OCI-LY7 (cell line): ENCODE measurements around the gene SNIP1. TPM values are rescaled to one million over a fixed set of nuclear protein-coding genes. Genes with fewer than 3 reads are reported as not detected.

Experiments used
- BruUV-seq: library from RNA; stranded (reverse); fragments of 400-500 nt; replicated peaks from 2 replicates; lab custom pipeline; 2021; lab: Mats Ljungman, UMichigan
- CTCF ChIA-PET: fragments of 300-600 bp; sonication (Branson Sonifier 250); formaldehyde crosslinking; loops from one replicate; lab custom pipeline; 2022; ENCODE audit warnings: antibody characterized with exemption; ENCODE audit not compliant: unreplicated experiment; lab: Charles Lee
- POLR2A ChIA-PET: fragments of 300-600 bp; sonication (Branson Sonifier 250); formaldehyde crosslinking; loops from one replicate; lab custom pipeline; 2022; ENCODE audit warnings: antibody characterized with exemption; lab: Charles Lee
- DNase-seq: peaks from one replicate; pipeline ENCODE4 v3.0.0-alpha.2; 2015; ENCODE audit warnings: low spot score
- H2AFZ ChIP-seq: fragments of 200-600 bp; sonication (generic), shearing (Covaris generic); 2 replicates; pipeline ENCODE4 v1.6.1; 2014; ENCODE audit warnings: mild to moderate bottlenecking, antibody characterized with exemption, low read length, moderate library complexity
- H3K27ac ChIP-seq: fragments of 200-600 bp; sonication (generic); 2 replicates; pipeline ENCODE4 v1.5.1; 2014; ENCODE audit warnings: mixed run types, low read depth, mild to moderate bottlenecking, moderate library complexity, low read length, inconsistent platforms; ENCODE audit not compliant: poor library complexity, severe bottlenecking
- H3K36me3 ChIP-seq: fragments of 200-600 bp; sonication (generic); 2 replicates; pipeline ENCODE4 v1.6.1; 2014; ENCODE audit warnings: mild to moderate bottlenecking, antibody characterized with exemption, low read length, moderate library complexity, mixed read lengths; ENCODE audit not compliant: insufficient read depth
- H3K4me1 ChIP-seq: fragments of 200-600 bp; sonication (generic); 2 replicates; pipeline ENCODE4 v1.5.1; 2014; ENCODE audit warnings: mild to moderate bottlenecking, low read length; ENCODE audit not compliant: insufficient read depth, poor library complexity, severe bottlenecking
- H3K4me2 ChIP-seq: fragments of 200-600 bp; sonication (generic); 2 replicates; pipeline ENCODE4 v1.6.1; 2014; ENCODE audit warnings: mild to moderate bottlenecking, low read length
- H3K4me3 ChIP-seq: fragments of 200-600 bp; sonication (generic); 2 replicates; pipeline ENCODE4 v1.5.1; 2014; ENCODE audit warnings: mild to moderate bottlenecking, low read depth, low read length; ENCODE audit not compliant: poor library complexity, severe bottlenecking
- H3K79me2 ChIP-seq: fragments of 200-600 bp; sonication (generic); 2 replicates; pipeline ENCODE4 v1.6.1; 2016; ENCODE audit warnings: low read depth, mild to moderate bottlenecking, low read length, moderate library complexity, mixed read lengths; ENCODE audit not compliant: insufficient read depth
- H3K9me2 ChIP-seq: fragments of 200-600 bp; sonication (generic); 2 replicates; pipeline ENCODE4 v1.6.1; 2016; ENCODE audit warnings: mild to moderate bottlenecking, low read length, mixed read lengths; ENCODE audit not compliant: insufficient read depth
- H3K9me3 ChIP-seq: fragments of 200-600 bp; sonication (generic); 2 replicates; pipeline ENCODE4 v1.6.1; 2014; ENCODE audit warnings: mild to moderate bottlenecking, mixed run types, low read length, mixed read lengths
- H4K20me1 ChIP-seq: fragments of 200-600 bp; sonication (generic); 2 replicates; pipeline ENCODE4 v1.6.1; 2014; ENCODE audit warnings: mild to moderate bottlenecking, antibody characterized with exemption, low read length, moderate library complexity, mixed read lengths; ENCODE audit not compliant: insufficient read depth
- CTCF ChIP-seq: fragments of 200-600 bp; sonication (generic); conservative IDR thresholded peaks from 2 replicates; pipeline ENCODE4 v1.5.1; 2014; ENCODE audit warnings: mild to moderate bottlenecking, antibody characterized with exemption, low read length, moderate library complexity, mixed read lengths
- EZH2phosphoT487 ChIP-seq: fragments of 200-600 bp; sonication (generic); IDR thresholded peaks from 2 replicates; pipeline ENCODE4 v1.6.1; 2018; ENCODE audit warnings: low read depth, borderline replicate concordance, mild to moderate bottlenecking, mixed run types, antibody characterized with exemption, low read length, moderate library complexity, mixed read lengths
- intact Hi-C: fragments of 100-400 bp; cut with micrococcal nuclease; formaldehyde crosslinking; loops from one replicate; pipeline ENCODE4 v1.10.0; 2022; ENCODE audit not compliant: unreplicated experiment
- total RNA-seq, 2 experiments: library from RNA; depleted of rRNA in 1 of 2; stranded (reverse); fragments of >200 nt in 1 of 2; shearing (Covaris generic) in 1 of 2; gene quantifications; 2 replicates each; pipeline ENCODE4 v1.2.3, GENCODE V29; 2014 to 2022

The SNIP1 gene
- total RNA-seq, 2 experiments from 2014 or later, result 14.7 to 24.2 TPM

GRCh38 chr1:37567023-37567422, 12.9 kb upstream of the SNIP1 start:
- Histone ChIP-seq H3K4me3 (no peak overlapping the region), H3K4me2 (no peak overlapping the region), H2AFZ (no peak overlapping the region), H3K36me3 (peaks cover 89% of the 10 kb centered on the region), H3K27ac (no peak overlapping the region), H3K4me1 (no peaks in the 10 kb centered on the region), H3K79me2 (no peaks in the 10 kb centered on the region), H3K9me2 (no peaks in the 10 kb centered on the region), H3K9me3 (no peaks in the 10 kb centered on the region), H4K20me1 (no peaks in the 10 kb centered on the region)
- intact Hi-C loops, result loop anchor here (10.0 kb wide), 1 partner anchor 112 kb away; no protein-coding TSS in a partner anchor
- DNase-seq, result no peak
- no peak for TF ChIP-seq CTCF
- no peak for TF ChIP-seq EZH2phosphoT487
- BruUV-seq, result no TSS peak
- CTCF ChIA-PET, result no interaction called here
- POLR2A ChIA-PET, result no interaction called here

GRCh38 chr1:37564892-37565291, 10.8 kb upstream of the SNIP1 start:
- Histone ChIP-seq H3K9me3 (no peaks in the 10 kb centered on the region), H3K4me3 (no peak overlapping the region), H4K20me1 (no peaks in the 10 kb centered on the region), H3K36me3 (peaks cover 71% of the 10 kb centered on the region), H3K79me2 (no peaks in the 10 kb centered on the region), H3K4me1 (no peaks in the 10 kb centered on the region), H2AFZ (no peak overlapping the region), H3K27ac (no peak overlapping the region), H3K9me2 (no peaks in the 10 kb centered on the region), H3K4me2 (no peak overlapping the region)
- DNase-seq, result no peak
- intact Hi-C loops, result loop anchor here (10.0 kb wide), 1 partner anchor 110 kb away; no protein-coding TSS in a partner anchor
- TF ChIP-seq CTCF (no peak), EZH2phosphoT487 (no peak)
- ChIA-PET POLR2A (interaction anchor here (0.6 kb wide), 1 partner anchor 303 kb away, joined by 3 read pairs; no protein-coding TSS in a partner anchor), CTCF (no interaction called here)
- no TSS peak for BruUV-seq

- BruUV-seq, result no TSS peak
- CTCF ChIA-PET, result no interaction called here
- Histone ChIP-seq H3K4me3 (no peak overlapping the region), H3K27ac (no peak overlapping the region), H3K79me2 (no peaks in the 10 kb centered on the region), H3K36me3 (peaks cover 52% of the 10 kb centered on the region), H3K9me3 (no peaks in the 10 kb centered on the region), H3K4me1 (no peaks in the 10 kb centered on the region), H3K9me2 (no peaks in the 10 kb centered on the region), H3K4me2 (no peak overlapping the region), H2AFZ (no peak overlapping the region), H4K20me1 (no peaks in the 10 kb centered on the region)
- intact Hi-C loops, result loop anchor here (1.0 to 10.0 kb wide), 2 partner anchors 108 to 119 kb away; no protein-coding TSS in a partner anchor
- POLR2A ChIA-PET, result interaction anchor here (1.3 kb wide), 1 partner anchor 116 kb away, joined by 3 read pairs; no protein-coding TSS in a partner anchor
- DNase-seq, result no peak
- no peak for TF ChIP-seq CTCF
Measured at GRCh38 chr1:37562984-37563383, 8.9 kb upstream of the SNIP1 start.
